ENCODE results near the gene GRPEL1. TPM values are rescaled to one million over a fixed set of nuclear protein-coding genes. Genes with fewer than 3 reads are reported as not detected.

The GRPEL1 gene
- total RNA-seq, 2 donors from 2014 or later: 26.7 to 40.1 TPM

DNA sequence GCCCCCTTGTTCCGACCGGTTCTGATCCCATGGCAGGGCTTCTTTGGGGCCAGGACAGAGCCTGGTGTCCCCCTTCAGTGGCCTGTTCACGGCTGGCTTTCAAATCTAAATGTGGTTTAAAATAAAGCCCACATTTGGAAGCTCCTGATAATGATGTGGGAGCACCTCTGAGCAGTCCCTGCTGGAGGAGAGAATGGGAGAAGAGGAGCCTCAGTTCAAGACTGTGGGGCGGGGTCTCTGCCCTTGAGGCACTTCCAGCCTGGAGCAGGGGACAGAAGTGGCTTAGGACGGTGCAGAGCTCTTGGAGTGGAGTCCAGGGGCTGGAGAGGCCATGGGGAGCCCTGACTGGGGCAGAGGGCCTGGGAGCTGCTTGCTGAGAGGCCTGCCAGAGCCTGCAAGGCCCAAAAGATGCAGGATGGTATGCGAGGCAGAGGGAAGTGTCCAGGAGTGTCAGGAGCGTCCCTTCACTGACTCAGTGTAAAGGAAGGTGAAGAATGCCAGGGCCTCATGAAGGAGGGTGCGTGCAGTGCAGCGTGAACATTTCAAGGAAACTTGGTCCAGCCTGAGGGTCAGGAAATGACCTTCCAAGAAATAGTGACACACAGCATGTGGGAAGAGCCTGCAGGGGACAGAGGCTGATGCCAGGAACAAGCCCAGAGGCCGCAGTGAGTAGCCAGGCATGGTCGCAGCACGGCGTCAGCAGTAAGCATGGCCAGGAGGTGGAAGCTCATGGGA, 45.8 kb downstream of the GRPEL1 start:
- no peaks in the 10 kb centered on the region for H3K9me3 ChIP-seq
- no peak overlapping the region for H3K27ac ChIP-seq
- TF ChIP-seq, protein P1, sequence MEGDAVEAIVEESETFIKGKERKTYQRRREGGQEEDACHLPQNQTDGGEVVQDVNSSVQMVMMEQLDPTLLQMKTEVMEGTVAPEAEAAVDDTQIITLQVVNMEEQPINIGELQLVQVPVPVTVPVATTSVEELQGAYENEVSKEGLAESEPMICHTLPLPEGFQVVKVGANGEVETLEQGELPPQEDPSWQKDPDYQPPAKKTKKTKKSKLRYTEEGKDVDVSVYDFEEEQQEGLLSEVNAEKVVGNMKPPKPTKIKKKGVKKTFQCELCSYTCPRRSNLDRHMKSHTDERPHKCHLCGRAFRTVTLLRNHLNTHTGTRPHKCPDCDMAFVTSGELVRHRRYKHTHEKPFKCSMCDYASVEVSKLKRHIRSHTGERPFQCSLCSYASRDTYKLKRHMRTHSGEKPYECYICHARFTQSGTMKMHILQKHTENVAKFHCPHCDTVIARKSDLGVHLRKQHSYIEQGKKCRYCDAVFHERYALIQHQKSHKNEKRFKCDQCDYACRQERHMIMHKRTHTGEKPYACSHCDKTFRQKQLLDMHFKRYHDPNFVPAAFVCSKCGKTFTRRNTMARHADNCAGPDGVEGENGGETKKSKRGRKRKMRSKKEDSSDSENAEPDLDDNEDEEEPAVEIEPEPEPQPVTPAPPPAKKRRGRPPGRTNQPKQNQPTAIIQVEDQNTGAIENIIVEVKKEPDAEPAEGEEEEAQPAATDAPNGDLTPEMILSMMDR (IDR thresholded peaks at IDR 0.05): no peak
- ATAC-seq (ENCODE audit: insufficient number of reproducible peaks, low FRiP score, low read depth) (no peak), DNase-seq (ENCODE audit: low spot score) (no peak)
- H3K27me3 ChIP-seq (replicated peaks; ENCODE audit: insufficient read depth): no peaks in the 10 kb centered on the region
- H3K4me3 ChIP-seq: no peak overlapping the region
- peaks cover 24% of the 10 kb centered on the region for H3K36me3 ChIP-seq
- H3K4me1 ChIP-seq (ENCODE audit: control insufficient read depth in 1 of 2, low read depth in 2 of 2): no peaks in the 10 kb centered on the region

DNA sequence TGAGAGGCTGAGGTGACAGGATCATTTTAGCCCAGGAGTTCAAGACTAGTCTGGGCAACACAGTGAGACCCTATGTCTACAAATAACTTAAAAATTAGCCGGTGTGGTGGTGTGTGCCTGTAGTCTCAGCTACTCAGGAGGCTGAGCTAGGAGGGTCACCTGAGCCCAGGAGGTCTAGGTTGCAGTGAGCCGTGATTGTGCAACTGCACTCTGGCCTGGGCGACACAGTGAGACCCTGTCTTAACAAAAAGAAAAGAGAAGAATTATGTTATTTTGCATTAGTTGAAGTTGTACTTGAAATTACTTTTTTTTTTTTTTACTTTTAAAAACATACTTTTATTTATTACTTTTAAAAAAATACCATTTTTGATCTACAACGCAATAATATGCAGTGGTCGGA, 46.5 kb downstream of the GRPEL1 start:
- Histone ChIP-seq H3K27ac (no peak overlapping the region), H3K27me3 (replicated peaks; ENCODE audit: insufficient read depth) (no peaks in the 10 kb centered on the region), H3K9me3 (no peaks in the 10 kb centered on the region), H3K4me1 (ENCODE audit: control insufficient read depth in 1 of 2, low read depth in 2 of 2) (no peaks in the 10 kb centered on the region), H3K36me3 (peaks cover 26% of the 10 kb centered on the region), H3K4me3 (no peak overlapping the region)
- DNase-seq (ENCODE audit: low spot score) (no peak), ATAC-seq (ENCODE audit: insufficient number of reproducible peaks, low FRiP score, low read depth) (no peak)
- TF ChIP-seq, protein P1 (IDR thresholded peaks at IDR 0.05): no peak

DNA sequence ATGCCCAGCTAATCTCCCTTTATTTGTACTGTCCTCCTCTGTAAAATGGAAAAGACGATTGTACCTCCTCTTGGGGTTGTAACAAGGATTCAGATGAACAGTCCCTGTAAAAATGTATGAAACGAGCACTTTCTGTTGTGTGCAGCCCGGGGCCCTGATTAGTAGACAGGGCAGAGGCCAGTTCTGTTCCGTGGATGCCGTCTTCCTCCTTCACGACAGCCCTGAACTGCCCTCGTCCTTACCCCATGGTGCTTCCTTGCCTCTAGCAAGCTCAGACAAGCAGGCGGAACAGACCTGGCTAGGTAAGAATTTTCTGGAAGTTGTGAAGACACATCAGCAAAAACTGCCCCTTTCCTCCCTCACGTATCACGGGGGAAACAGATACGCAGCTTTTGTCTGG, 47.0 kb downstream of the GRPEL1 start:
- Histone ChIP-seq H3K27ac (no peak overlapping the region), H3K36me3 (peaks cover 29% of the 10 kb centered on the region), H3K4me1 (ENCODE audit: control insufficient read depth in 1 of 2, low read depth in 2 of 2) (no peaks in the 10 kb centered on the region), H3K27me3 (replicated peaks; ENCODE audit: insufficient read depth) (no peaks in the 10 kb centered on the region), H3K9me3 (no peaks in the 10 kb centered on the region), H3K4me3 (no peak overlapping the region)
- DNase-seq (ENCODE audit: low spot score): no peak
- ATAC-seq (ENCODE audit: insufficient number of reproducible peaks, low FRiP score, low read depth): no peak
- TF ChIP-seq, protein P1 (IDR thresholded peaks at IDR 0.05): no peak

DNA sequence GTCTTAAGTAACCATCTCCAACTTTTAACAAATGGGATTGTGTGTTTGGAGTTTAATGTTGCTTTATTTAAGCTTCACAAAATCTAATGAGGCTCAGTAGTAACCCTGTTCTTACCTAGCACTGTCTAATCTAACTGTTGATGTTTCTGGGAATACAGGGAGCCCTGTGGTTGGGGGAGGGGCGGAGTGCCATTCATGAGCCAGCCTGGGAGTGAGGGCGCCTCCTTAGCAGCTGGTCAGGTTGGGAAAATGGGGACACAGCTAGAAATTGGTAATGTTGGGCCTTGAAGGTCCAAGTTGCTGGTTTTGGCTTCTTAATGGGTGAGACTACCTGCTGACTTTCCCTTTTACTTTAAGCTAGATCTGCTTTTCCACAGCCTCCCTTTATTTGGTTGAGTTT, 47.6 kb downstream of the GRPEL1 start:
- ATAC-seq (ENCODE audit: insufficient number of reproducible peaks, low FRiP score, low read depth) (no peak), DNase-seq (ENCODE audit: low spot score) (no peak)
- no peaks in the 10 kb centered on the region for H3K9me3 ChIP-seq
- H3K36me3 ChIP-seq: peaks cover 26% of the 10 kb centered on the region
- H3K4me1 ChIP-seq (ENCODE audit: control insufficient read depth in 1 of 2, low read depth in 2 of 2): no peaks in the 10 kb centered on the region
- no peaks in the 10 kb centered on the region for H3K27me3 ChIP-seq (replicated peaks; ENCODE audit: insufficient read depth)
- TF ChIP-seq, protein P1 (IDR thresholded peaks at IDR 0.05): no peak
- H3K4me3 ChIP-seq: no peak overlapping the region
- H3K27ac ChIP-seq: no peak overlapping the region

DNA sequence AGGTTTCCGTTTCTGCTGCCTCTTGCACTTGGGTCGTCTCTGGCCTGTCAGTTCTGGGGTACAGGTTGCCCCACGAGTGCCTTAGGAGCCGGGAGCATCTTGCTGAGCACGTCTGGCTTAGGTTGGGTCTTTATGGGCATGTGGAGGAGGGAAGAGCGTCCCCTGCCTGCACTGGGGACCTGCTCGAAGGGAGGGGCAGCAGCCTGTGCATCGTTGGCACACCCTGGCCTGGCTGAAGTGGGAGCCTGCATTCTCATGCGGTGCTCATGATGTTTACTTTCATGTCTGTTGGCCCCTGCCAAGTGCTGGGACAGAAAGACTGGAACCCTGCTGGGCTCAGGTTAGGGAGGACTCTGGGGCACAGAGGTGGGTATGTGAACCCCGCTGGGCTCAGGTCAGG, 48.5 kb downstream of the GRPEL1 start:
- Histone ChIP-seq H3K36me3 (peaks cover 30% of the 10 kb centered on the region), H3K4me3 (no peak overlapping the region), H3K4me1 (ENCODE audit: control insufficient read depth in 1 of 2, low read depth in 2 of 2) (no peaks in the 10 kb centered on the region), H3K27me3 (replicated peaks; ENCODE audit: insufficient read depth) (no peaks in the 10 kb centered on the region), H3K9me3 (no peaks in the 10 kb centered on the region), H3K27ac (no peak overlapping the region)
- no peak for DNase-seq (ENCODE audit: low spot score)
- ATAC-seq (ENCODE audit: insufficient number of reproducible peaks, low FRiP score, low read depth): no peak
- TF ChIP-seq, protein P1 (IDR thresholded peaks at IDR 0.05): no peak
